ENCODE data around the gene DCTN4. TPM values are rescaled to one million over a fixed set of nuclear protein-coding genes. Genes with fewer than 3 reads are reported as not detected.

DCTN4 gene
- total RNA-seq, 1 experiment from 2014 or later, result 41.2 TPM

DNA sequence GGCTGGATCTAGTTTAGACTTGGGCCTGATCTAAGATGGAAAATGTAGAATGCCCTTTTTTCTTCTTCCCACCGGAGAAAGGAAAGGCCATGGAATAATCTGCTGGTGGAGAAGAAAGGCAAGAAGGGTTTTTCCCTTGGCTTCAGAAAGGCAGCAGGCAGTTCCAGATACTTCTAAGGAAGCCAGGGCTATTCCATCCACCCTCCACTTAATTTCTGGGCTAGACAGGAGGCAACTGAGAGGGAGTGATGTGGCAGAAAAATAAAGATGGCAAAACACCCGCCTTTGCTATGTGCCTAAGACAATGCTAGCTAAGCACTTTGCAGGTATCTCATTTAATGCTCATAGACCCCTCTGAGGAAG is 87.9 kb downstream of the DCTN4 start:
- no peak for DNase-seq (ENCODE audit: low read depth)

DNA sequence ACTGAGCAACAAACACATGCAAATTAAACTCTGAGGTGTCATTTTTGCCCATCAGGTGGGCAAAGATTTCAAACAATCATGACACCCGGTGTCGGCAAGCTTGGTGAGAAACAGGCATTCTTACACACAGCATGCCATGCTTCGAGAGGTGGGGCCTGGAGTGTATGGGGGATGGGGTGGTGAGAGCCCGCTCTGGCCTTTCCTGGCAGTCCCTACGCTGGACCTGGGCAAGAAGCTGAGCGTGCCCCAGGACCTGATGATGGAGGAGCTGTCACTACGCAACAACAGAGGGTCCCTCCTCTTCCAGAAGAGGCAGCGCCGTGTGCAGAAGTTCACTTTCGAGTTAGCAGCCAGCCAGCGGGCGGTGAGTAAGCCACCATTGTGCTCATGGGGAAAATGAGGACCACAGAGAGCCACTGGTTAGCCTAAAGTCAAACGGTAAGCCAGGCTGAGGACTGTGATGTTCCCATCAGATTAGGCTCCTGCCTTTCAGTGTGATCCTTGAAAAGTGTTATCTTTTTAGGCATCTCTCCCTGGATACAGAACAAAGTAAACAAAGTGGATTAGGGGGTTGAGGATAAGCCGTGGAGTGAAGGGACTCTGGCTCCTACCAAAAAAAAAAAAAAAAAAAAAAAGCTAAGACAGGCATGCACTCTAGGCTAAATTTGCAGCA is 88.4 kb downstream of the DCTN4 start:
- peak; percentile 26 for DNase-seq (ENCODE audit: low read depth)

DNA sequence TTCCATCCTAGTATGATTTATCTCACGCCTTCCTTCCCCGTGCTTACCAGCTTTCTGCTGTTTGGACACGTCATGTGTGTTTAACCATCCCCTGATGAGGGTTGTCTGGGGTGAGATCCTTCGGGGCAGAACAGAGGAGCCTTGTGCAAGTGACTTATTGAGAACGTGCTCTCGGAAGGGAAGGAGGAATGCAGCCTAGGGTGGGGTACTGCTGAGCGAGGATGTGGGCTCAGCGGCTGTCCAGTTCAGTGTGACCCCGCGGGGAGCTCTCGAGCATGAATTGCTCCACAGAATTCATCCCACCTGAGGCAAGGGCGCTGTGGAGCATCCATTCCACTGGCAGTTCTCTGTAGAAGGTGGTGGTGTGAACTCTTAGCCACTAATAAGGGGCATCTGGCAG is 93.8 kb downstream of the DCTN4 start:
- peak; percentile 58 for DNase-seq (ENCODE audit: low read depth)

DNA sequence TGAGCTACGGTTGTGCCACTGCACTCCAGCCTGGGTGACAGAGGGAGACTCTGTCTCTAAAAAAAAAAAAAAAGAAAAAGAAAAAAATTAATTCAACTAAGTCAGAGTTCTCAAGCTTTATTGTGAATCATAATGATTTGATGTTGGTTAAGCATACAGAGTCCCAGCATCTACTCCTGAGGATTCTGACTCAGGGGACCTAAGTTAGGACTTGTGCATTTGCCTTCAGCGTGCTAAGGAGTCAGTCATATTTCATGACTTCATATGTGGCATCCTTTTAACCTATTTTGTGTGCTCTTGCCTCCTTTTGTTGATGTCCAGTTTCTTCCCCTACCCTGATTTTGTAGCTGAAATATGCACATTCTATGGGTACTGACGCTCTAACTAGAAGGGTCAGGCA is 94.9 kb downstream of the DCTN4 start:
- DNase-seq (ENCODE audit: low read depth), result no peak

DNA sequence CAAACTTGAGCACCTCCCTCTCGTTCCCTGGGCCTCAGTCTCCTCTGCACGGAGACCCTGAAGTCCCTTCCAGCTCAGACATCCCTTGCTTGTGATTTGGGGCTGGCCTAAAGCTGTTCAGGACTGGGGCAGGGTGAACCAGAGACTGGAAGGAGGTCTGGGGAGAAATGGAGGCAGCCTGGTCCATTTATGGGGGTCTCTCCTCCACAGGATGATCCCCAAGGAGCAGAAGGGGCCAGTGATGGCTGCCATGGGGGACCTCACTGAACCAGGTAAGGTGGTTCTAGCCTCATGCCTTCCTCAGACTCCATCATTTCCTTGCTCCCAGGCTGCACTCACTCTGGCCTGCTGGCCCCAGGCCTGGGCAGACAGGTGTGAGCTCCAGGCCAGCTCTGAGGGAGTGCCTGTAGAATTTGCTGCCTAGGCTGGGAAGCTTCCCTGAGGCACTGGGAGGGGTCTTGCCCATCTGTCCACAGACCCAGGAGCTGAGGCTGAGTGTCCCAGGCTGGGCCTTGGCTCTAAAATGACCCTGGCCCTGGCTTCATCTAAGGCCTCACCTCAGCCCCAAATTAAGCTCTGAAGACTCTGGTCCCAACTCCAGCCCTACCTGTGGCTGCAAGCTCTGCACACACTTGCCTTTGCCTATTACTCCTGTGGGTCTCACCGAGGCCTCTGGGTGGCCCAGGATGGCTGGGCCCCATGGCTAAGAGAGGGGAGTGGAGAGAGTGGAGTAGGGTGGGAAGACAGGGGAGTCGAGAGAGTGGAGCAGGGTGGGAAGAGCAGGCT is 95.9 kb downstream of the DCTN4 start:
- no peak for DNase-seq (ENCODE audit: low read depth)

DNA sequence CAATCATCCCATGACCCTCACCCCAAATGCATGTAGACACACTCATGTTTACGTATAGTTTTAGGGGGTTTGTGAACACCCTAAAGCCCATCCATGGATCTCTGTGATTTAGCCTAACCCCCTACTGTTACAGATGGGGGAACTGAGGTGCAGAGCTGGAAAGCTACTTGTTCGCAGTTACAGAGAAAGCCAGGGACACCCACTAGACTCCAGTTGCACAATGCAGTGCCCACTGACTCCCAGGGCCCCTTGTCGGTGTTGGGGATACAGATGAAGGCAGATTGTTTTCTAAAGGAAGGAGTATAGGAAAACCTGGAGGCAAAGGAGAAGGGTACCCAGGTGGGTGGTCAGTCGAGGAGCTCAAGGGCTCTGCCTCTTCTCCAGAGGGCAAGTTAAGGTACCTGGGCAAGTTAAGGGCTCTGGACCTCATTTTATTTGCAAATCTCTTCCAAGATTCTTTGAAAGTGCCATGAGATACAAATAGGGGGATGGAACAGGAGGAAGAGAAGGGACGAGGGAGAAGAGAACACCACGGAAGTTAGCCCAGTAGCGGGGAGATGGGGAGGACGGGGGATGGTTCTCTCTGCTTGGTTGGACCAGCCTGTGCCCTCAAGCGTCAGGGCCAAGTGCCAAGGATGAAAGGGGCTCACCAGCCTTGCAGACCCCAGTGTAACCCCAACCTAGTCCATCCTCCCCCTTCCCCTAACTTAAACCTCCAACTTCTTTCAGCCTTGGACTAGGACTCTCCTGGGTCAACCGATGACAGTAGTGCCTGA is 96.8 kb downstream of the DCTN4 start:
- DNase-seq (ENCODE audit: low read depth), result no peak

DNA sequence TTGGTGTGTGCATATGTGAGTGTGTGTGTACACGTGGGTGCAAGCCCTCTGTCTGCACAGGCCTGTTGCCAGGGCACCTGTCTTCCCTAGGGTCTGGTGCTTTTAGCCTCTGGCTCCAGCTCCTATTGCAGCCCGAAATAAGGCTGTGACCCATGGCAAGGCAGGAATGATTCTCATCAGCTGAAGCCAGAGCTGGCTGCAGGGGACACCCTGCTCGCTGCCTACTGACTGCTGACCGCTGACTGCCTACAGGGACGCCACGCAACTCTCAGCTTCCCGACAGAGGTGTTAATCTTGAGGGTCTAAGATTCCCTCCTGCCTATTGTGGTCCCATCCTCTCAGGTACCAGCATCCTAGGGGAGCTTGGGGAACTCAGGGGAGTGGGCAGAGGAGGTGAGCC is 97.7 kb downstream of the DCTN4 start, which contains the start of gene MYOZ3:
MYOZ3 (plus strand) TSS at position 166 of the 400 bp plus-strand sequence. CDS start 1,691 bp downstream, outside the sequence.
- DNase-seq (ENCODE audit: low read depth), result no peak

DNA sequence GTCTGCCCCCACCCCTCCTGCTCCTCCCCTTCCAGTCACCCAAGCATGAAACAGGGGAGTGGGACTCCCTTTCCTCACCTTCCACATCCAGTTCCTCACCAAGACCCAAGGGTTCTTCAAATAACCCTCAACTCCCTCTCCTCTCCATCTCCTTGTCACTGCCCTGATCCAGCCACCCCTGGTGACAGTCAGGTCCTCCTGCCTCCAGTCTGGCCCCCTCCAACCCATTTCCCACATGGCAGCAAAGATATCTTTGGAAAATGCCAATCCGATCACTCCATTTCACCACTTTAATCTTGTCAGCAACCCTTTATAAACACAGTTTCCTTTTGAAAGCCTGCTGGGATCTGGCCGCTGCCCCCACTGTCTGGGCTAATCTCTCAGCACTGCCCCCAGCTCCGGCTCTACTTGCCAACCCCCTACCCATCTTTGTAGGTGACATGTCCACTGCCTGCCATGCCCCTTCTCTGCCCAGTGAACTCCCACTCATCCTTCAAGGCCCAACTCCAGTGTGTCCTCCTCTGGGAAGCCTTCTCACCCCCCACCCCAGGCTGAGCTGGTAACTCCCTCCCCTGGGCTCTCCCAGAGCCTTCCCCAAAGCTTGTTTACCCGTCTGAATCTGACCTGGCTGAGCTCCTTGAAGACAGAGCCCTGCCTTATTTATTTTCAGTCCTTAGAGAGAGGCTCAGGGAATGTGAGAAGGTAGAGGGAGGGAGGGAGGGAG is 98.5 kb downstream of the DCTN4 start:
- DNase-seq (ENCODE audit: low read depth), result no peak

DNA sequence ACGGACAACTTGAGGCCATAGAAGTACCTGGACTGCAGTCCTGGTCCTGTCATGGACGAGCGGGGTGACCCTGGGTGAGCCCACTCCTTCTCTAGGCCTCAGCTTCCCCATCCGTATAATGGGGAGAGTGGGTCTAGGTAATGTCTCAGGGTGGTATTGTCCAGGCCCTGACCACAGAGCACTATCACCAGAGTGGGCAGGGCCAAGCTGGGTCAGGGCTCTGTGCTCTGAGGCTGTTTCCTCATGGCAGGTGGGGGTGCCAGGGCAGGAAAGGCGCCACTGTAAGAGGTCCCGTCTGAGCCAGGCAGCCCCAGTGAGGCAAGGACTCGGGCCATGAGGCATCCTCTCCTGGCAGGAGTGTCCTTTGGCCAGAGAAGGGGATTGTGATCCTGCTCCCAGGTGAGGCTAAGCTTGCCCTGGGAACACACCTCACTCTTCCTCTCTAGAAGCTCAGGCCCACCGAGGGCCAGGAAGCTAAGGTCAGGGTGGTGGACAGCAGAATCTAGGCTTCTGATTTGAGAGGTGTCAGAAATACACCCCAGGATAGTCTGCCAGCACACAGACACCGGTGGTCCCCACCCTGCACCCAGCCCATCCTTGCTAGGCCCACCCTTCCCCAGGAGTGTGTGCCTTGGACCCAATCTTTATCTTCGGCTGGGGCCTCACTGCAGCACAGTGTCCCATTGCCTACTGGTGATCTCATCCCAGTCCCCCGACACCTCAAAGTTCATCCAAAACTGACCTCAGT is 99.3 kb downstream of the DCTN4 start:
- no peak for DNase-seq (ENCODE audit: low read depth)

DNA sequence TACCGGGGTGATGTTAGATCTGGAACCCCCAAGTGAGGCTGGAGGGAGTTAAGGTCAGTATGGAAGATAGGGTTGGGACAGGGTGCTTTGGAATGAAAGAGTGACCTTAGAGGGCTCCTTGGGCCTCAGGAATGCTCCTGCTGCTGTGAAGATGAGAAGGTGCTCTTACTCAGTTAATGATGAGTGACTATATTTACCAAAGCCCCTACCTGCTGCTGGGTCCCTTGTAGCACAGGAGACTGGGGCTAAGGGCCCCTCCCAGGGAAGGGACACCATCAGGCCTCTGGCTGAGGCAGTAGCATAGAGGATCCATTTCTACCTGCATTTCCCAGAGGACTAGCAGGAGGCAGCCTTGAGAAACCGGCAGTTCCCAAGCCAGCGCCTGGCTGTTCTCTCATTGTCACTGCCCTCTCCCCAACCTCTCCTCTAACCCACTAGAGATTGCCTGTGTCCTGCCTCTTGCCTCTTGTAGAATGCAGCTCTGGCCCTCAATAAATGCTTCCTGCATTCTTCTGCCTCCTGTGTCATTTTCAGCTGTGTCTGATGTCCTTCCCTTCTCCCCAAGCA is 100.0 kb downstream of the DCTN4 start:
- DNase-seq (ENCODE audit: low read depth), result no peak

Other genes starting within 250 kb of the DCTN4 start
- gene SYNPO, start 118.4 kb downstream of the DCTN4 start, total RNA-seq (2014; rRNA removed; shearing (Covaris generic)), result 0.98 and 1.4 TPM in 2 replicates
- gene MYOZ3, start 97.8 kb downstream of the DCTN4 start, total RNA-seq (2014; rRNA removed; shearing (Covaris generic)), result 0.78 TPM in 1 of 2 replicates, not detected in the other
- 34.2 and 38.0 TPM in 2 replicates for gene RBM22, start 58.0 kb downstream of the DCTN4 start, total RNA-seq (2014; rRNA removed; shearing (Covaris generic))
- 150 and 175 TPM in 2 replicates for gene SMIM3, start 19.7 kb upstream of the DCTN4 start, total RNA-seq (2014; rRNA removed; shearing (Covaris generic))
- gene IRGM, start 87.5 kb upstream of the DCTN4 start, total RNA-seq (2014; rRNA removed; shearing (Covaris generic)), result not detected in 2 replicates
- 6.4 and 7.7 TPM in 2 replicates for gene ZNF300, start 146.0 kb upstream of the DCTN4 start, total RNA-seq (2014; rRNA removed; shearing (Covaris generic))